Glomerular visceral epithelial cell (primary cell): ENCODE data around the gene ZNF282.

Experiments
- DNase-seq: peaks from one replicate; pipeline ENCODE4 v3.0.0-alpha.2; 2016; ENCODE audit errors: extremely low spot score

The ZNF282 gene

GRCh38 chr7:149195180-149196150 is at the start of gene ZNF282:
ZNF282 (plus strand) TSS chr7:149195546; CDS start chr7:149195590, 44 bp downstream.
- DNase-seq = peak; percentile 86

GRCh38 chr7:149147072-149147751 is 48.1 kb upstream of the ZNF282 start, which contains the start of gene ZNF398:
ZNF398 (plus strand) TSS chr7:149147453; CDS start chr7:149147743, 290 bp downstream.
- DNase-seq = peak; percentile 77

GRCh38 chr7:149147752-149148653 is 47.3 kb upstream of the ZNF282 start:
- peak; percentile 47 for DNase-seq

GRCh38 chr7:149150981-149151380 is 44.4 kb upstream of the ZNF282 start:
- no peak for DNase-seq

- no peak for DNase-seq
Observed at GRCh38 chr7:149153346-149153745, 42.0 kb upstream of the ZNF282 start.

- DNase-seq = no peak
Observed at GRCh38 chr7:149154056-149154455, 41.3 kb upstream of the ZNF282 start.

GRCh38 chr7:149156898-149157297 is 38.4 kb upstream of the ZNF282 start:
- no peak for DNase-seq

GRCh38 chr7:149161241-149161848 is 34.0 kb upstream of the ZNF282 start:
- peak; percentile 11 for DNase-seq

GRCh38 chr7:149166142-149166541 is 29.2 kb upstream of the ZNF282 start:
- DNase-seq = no peak

- no peak for DNase-seq
Observed at GRCh38 chr7:149166630-149167352, 28.6 kb upstream of the ZNF282 start.

- DNase-seq = peak; percentile 61
Observed at GRCh38 chr7:149171892-149172533, 23.3 kb upstream of the ZNF282 start.

GRCh38 chr7:149172534-149172920 is 22.8 kb upstream of the ZNF282 start:
- DNase-seq = no peak

- no peak for DNase-seq
Observed at GRCh38 chr7:149175150-149175549, 20.2 kb upstream of the ZNF282 start.

GRCh38 chr7:149179241-149179640 is 16.1 kb upstream of the ZNF282 start:
- no peak for DNase-seq

- no peak for DNase-seq
Observed at GRCh38 chr7:149180722-149181449, 14.5 kb upstream of the ZNF282 start.

GRCh38 chr7:149181450-149181790 is 13.9 kb upstream of the ZNF282 start:
- no peak for DNase-seq

- no peak for DNase-seq
Observed at GRCh38 chr7:149184274-149184673, 11.1 kb upstream of the ZNF282 start.

GRCh38 chr7:149188213-149188612 is 7.1 kb upstream of the ZNF282 start:
- no peak for DNase-seq

GRCh38 chr7:149188637-149189259 is 6.6 kb upstream of the ZNF282 start:
- DNase-seq = no peak
